Fibroblast of lung (primary cell): ENCODE results near the gene TRIM49D2. TPM values are rescaled to one million over a fixed set of nuclear protein-coding genes. Genes with fewer than 3 reads are reported as not detected.
"Not testable (repeated sequence)": the region's sequence is repeated elsewhere in the genome, so short reads cannot be mapped to it uniquely, and the experiment has no call there.

ENCODE experiments used
- DNase-seq, 2 donors: peaks; one replicate each; pipeline versions ENCODE4 v3.0.0 to v3.0.0-alpha.2; 2010; ENCODE audit warnings: low read depth in 2 of 2
- H2AFZ ChIP-seq: 2 replicates; pipeline ENCODE4 v1.5.1; 2012; ENCODE audit warnings: low read length, control low read depth, inconsistent platforms
- H3K27ac ChIP-seq: 2 replicates; pipeline ENCODE4 v1.5.1; 2011; ENCODE audit warnings: low read length, control low read depth; ENCODE audit not compliant: insufficient read depth
- H3K27me3 ChIP-seq: 2 replicates; pipeline ENCODE4 v1.5.1; 2011; ENCODE audit warnings: mild to moderate bottlenecking, low read length; ENCODE audit not compliant: control insufficient read depth, insufficient read depth
- H3K36me3 ChIP-seq: 2 replicates; pipeline ENCODE4 v1.5.1; 2011; ENCODE audit warnings: low read length; ENCODE audit not compliant: control insufficient read depth, insufficient read depth
- H3K4me1 ChIP-seq: 2 replicates; pipeline ENCODE4 v1.5.1; 2011; ENCODE audit warnings: low read length; ENCODE audit not compliant: control insufficient read depth, insufficient read depth; ENCODE audit errors: extremely low read depth
- H3K4me2 ChIP-seq: 2 replicates; pipeline ENCODE4 v1.5.1; 2011; ENCODE audit warnings: low read length, control low read depth; ENCODE audit not compliant: insufficient read depth; ENCODE audit errors: extremely low read depth
- H3K4me3 ChIP-seq, 4 experiments: fragments of 200-600 bp in 1 of 4; sonication (generic) in 1 of 4; replicated peaks in 1 of 4; 2 replicates each; pipeline ENCODE4 v1.5.1; 2011 to 2016; ENCODE audit warnings: low read length in 4 of 4, low read depth in 3 of 4, mild to moderate bottlenecking in 3 of 4, control low read depth in 2 of 4, inconsistent platforms in 1 of 4, mixed read lengths in 1 of 4; ENCODE audit not compliant: insufficient read depth in 1 of 4; ENCODE audit errors: control extremely low read depth in 1 of 4
- H3K79me2 ChIP-seq: 2 replicates; pipeline ENCODE4 v1.5.1; 2012; ENCODE audit warnings: mild to moderate bottlenecking, low read length, inconsistent platforms; ENCODE audit not compliant: control insufficient read depth, insufficient read depth
- H3K9ac ChIP-seq: 2 replicates; pipeline ENCODE4 v1.5.1; 2011; ENCODE audit warnings: mild to moderate bottlenecking, low read length, control low read depth; ENCODE audit not compliant: insufficient read depth
- H3K9me3 ChIP-seq: 2 replicates; pipeline ENCODE4 v1.5.1; 2012; ENCODE audit warnings: low read depth, low read length; ENCODE audit not compliant: control insufficient read depth, insufficient read depth
- H4K20me1 ChIP-seq: 2 replicates; pipeline ENCODE4 v1.5.1; 2011; ENCODE audit warnings: low read length; ENCODE audit not compliant: control insufficient read depth, insufficient read depth; ENCODE audit errors: extremely low read depth
- polyA minus RNA-seq: library from RNA; depleted of rRNA, polyadenylated mRNA; stranded (reverse); fragments of >200 nt; gene quantifications from 2 replicates; pipeline ENCODE4 v1.2.3, GENCODE V29; 2011; ENCODE audit warnings: low replicate concordance
- polyA plus RNA-seq, 2 donors: library from polyadenylated mRNA; depleted of rRNA in 1 of 2; stranded (reverse) in 1 of 2; unstranded in 1 of 2; fragments of >200 nt; gene quantifications; 2 replicates each; pipeline ENCODE4 v1.2.1, GENCODE V29; 2011 to 2012; ENCODE audit warnings: missing spikeins in 1 of 2
- total RNA-seq: library from RNA; depleted of rRNA; stranded (reverse); fragments of >200 nt; gene quantifications from 2 replicates; pipeline ENCODE4 v1.2.1, GENCODE V29; 2014

TRIM49D2 gene, protein sequence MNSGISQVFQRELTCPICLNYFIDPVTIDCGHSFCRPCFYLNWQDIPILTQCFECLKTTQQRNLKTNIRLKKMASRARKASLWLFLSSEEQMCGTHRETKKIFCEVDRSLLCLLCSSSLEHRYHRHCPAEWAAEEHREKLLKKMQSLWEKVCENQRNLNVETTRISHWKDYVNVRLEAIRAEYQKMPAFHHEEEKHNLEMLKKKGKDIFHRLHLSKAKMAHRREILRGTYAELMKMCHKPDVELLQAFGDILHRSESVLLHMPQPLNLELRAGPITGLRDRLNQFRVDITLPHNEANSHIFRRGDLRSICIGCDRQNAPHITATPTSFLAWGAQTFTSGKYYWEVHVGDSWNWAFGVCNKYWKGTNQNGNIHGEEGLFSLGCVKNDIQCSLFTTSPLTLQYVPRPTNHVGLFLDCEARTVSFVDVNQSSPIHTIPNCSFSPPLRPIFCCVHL
- total RNA-seq (not detected in 2 replicates), polyA plus RNA-seq (not detected in 2 replicates), polyA minus RNA-seq (not detected in 2 replicates)
- not detected in 2 replicates for polyA plus RNA-seq (2012)

DNA sequence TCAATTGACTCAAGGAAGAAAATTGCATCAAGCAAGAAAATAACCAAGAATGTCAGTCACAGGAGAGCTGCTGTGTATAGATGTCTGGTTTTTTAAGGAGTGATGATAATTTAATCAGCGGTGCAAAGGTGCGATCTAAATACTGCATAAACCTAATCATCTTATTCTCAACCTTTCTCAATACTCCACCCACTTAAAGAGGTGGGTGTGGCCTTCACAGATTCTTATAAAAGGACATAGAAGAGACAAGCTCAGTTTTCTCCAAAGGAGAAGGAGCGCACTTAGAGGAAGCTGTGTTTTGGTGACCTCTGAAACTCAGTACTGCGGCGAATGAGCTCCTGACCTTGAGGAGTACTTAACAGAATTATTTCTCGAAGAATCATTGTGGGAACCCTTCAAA is at the start of gene TRIM49D2:
Gene TRIM49D2, plus strand, starts transcription at position 301 of the 400 bp plus-strand sequence. CDS start 2,698 bp downstream, outside the sequence.
- not testable (repeated sequence) for H3K36me3 ChIP-seq, H3K27me3 ChIP-seq, H3K9me3 ChIP-seq, H3K9ac ChIP-seq, H3K79me2 ChIP-seq, H4K20me1 ChIP-seq, H3K4me2 ChIP-seq, H2AFZ ChIP-seq, H3K4me1 ChIP-seq, H3K27ac ChIP-seq, H3K4me3 ChIP-seq, DNase-seq

DNA sequence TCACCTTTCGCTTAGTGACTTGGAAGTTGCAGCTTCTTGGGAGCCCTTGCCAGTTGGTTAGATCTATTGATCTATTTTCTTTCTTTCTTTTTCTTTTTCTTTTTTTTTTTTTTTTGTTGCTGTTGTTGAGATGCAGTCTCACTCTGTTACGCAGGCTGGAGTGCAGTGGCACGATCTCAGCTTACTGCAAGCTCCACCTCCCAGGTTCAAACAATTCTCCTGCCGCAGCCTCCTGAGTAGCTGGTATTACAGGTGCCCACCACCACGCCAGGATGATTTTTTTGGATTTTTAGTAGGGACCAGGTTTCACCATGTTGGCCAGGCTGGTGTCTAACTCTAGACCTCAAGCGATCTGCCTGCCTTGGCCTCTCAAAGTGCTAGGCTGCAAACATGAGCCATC is 46.4 kb upstream of the TRIM49D2 start:
- not testable (repeated sequence) for H3K9ac ChIP-seq, H3K4me3 ChIP-seq, H3K36me3 ChIP-seq, H3K27me3 ChIP-seq, H3K4me1 ChIP-seq, DNase-seq, H4K20me1 ChIP-seq, H3K4me2 ChIP-seq, H3K9me3 ChIP-seq, H3K27ac ChIP-seq, H2AFZ ChIP-seq, H3K79me2 ChIP-seq

DNA sequence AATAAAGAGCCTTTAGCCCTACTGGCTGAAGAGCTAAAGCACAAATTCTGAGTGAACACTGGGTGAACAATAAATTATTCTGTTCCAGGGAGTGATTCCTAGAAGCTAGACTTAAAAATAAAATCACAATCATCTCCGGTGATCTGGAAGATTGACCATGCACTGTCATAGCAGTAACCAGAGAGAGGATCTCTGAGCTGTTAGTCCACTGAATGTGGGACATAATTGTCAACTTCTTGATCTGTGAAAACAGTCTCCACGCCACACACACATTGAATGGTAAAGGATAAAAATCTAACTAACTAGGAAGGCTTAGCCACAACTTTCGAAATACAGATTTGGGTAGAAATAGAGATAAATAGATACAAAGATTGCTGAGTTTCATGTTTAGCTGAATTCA is 30.6 kb upstream of the TRIM49D2 start:
- H3K4me1 ChIP-seq, H3K27ac ChIP-seq, H3K4me3 ChIP-seq, H3K4me2 ChIP-seq, H4K20me1 ChIP-seq, H3K9me3 ChIP-seq, H3K36me3 ChIP-seq, H3K27me3 ChIP-seq, H3K79me2 ChIP-seq, H2AFZ ChIP-seq, DNase-seq, H3K9ac ChIP-seq: not testable (repeated sequence)

DNA sequence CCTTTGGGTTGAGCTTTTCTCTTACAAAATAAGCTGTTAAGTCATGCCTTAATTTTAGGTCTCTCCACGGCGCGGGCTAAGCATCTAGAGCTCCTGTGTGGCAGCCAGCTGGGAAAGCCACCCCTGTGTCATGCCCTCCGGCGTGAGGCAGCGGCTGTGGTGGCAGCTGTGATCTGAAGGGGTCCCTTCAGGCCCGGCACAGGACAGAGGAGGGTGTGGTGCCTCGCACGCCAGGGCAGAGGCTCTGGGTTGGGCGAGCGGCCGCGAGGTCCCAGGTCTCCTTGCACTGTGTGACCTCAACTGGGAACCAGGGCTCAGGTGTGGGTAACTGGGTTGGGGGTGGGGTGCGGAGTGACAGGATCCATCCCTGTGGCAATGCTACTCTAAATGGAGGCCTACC is 23.1 kb upstream of the TRIM49D2 start:
- H3K79me2 ChIP-seq, H4K20me1 ChIP-seq: not testable (repeated sequence)

More for the DNA sequence above, 23.1 kb upstream of the TRIM49D2 start:
- not testable (repeated sequence) for H3K27ac ChIP-seq, H3K9me3 ChIP-seq, H3K4me1 ChIP-seq, H3K36me3 ChIP-seq, H3K27me3 ChIP-seq, H3K4me3 ChIP-seq, H3K9ac ChIP-seq, DNase-seq, H2AFZ ChIP-seq, H3K4me2 ChIP-seq
